ENCODE results near the gene COMMD1.

- TF ChIP-seq, protein P1, sequence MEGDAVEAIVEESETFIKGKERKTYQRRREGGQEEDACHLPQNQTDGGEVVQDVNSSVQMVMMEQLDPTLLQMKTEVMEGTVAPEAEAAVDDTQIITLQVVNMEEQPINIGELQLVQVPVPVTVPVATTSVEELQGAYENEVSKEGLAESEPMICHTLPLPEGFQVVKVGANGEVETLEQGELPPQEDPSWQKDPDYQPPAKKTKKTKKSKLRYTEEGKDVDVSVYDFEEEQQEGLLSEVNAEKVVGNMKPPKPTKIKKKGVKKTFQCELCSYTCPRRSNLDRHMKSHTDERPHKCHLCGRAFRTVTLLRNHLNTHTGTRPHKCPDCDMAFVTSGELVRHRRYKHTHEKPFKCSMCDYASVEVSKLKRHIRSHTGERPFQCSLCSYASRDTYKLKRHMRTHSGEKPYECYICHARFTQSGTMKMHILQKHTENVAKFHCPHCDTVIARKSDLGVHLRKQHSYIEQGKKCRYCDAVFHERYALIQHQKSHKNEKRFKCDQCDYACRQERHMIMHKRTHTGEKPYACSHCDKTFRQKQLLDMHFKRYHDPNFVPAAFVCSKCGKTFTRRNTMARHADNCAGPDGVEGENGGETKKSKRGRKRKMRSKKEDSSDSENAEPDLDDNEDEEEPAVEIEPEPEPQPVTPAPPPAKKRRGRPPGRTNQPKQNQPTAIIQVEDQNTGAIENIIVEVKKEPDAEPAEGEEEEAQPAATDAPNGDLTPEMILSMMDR (conservative IDR thresholded peaks at IDR 0.05 in 1 of 2, IDR thresholded peaks at IDR 0.05 in 1 of 2; ENCODE audit: low read depth in 1 of 2, low read length in 2 of 2), result no peak
- no peak for TF ChIP-seq EZH2 (IDR thresholded peaks at IDR 0.05; ENCODE audit: low read length, missing control alignments)
Observed at GRCh38 chr2:62074233-62074632, 168.8 kb downstream of the COMMD1 start.
